ENCODE results near the gene TTC31.
"Not testable (repeated sequence)": the region's sequence is repeated elsewhere in the genome, so short reads cannot be mapped to it uniquely, and the experiment has no call there.

The TTC31 gene

DNA sequence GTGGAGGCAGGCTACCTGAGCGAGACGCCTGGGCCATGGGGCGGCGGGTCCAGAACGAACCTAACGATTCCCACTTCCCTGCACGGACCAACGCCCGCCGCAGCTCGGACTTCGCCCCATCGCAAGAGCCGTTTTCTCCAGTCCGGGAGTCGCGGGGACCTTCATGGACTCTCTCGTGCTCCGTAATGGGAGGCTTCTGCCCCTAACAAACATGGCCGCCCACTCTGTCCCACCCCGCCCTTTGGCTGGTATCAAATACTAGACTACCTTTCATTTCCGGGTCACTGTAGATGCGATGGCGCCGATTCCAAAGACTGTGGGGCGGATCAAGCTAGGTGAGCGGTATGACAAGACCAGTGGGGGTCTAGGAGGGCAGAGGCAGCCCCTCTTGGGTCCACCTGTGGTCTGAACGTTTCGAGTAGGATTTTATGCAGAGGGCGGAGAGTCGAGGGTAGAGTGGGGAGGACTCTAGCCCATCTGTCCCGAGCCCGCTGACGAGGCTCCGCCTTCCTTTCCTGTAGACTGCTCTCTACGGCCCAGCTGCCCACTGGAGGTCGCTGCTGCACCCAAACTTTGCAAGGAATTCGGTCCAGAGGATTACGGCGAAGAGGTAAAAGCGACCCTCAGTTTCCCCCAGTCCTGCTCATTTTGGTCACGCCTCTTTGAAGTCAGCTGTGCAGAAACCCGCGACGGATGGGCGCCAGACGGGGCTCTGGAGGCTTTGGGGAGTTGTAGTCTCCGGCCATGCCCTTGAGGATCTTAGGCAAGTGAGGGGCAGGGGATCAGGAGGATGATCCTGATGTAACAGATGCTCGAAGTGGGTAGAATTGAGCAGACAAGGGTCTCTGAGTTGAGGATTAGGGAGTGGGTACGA is at the start of gene TTC31, which contains the start of gene CCDC142:
Gene TTC31, plus strand, starts transcription at position 281 of the 874 bp plus-strand sequence. Its CDS starts 15 bp downstream, at position 296.
Gene CCDC142, minus strand, starts transcription at position 198 of the 874 bp plus-strand sequence. Its CDS starts 161 bp downstream, at position 37.
- peak; percentile 95 for DNase-seq

DNA sequence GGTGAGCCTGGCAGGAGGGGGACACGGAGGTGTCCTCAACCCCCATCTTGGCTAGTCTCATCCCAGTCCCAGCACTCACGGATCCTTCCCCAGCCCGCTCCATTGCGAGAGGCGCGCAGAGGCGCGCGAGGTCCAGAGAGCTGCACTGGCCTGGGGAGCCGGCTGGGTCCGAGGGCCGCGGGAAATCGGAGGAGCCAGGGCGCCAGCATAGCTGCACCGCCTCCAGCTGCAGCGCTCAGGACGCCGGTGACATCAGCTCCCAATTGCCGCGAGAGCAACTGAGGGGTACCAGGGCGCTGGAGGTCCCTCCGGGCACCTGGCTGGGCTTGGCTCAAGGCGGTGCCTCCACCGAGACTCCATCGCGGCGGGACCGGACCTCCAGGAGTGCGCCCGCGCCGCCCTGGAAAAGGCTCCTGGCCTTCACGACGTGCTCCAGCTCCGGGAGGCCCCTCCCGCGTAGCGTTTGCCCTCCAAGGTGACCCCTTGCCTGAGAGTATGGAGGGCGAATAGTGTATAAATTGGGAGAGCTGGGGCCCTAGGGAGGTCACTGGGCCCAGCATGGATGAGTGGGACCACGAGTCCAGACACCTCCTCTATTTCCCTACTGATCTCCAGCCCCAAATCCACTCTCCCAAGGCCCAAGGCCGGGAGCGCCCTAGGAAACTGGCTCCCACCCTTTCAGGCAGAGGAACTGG is 46.6 kb upstream of the TTC31 start:
- DNase-seq, result no peak

DNA sequence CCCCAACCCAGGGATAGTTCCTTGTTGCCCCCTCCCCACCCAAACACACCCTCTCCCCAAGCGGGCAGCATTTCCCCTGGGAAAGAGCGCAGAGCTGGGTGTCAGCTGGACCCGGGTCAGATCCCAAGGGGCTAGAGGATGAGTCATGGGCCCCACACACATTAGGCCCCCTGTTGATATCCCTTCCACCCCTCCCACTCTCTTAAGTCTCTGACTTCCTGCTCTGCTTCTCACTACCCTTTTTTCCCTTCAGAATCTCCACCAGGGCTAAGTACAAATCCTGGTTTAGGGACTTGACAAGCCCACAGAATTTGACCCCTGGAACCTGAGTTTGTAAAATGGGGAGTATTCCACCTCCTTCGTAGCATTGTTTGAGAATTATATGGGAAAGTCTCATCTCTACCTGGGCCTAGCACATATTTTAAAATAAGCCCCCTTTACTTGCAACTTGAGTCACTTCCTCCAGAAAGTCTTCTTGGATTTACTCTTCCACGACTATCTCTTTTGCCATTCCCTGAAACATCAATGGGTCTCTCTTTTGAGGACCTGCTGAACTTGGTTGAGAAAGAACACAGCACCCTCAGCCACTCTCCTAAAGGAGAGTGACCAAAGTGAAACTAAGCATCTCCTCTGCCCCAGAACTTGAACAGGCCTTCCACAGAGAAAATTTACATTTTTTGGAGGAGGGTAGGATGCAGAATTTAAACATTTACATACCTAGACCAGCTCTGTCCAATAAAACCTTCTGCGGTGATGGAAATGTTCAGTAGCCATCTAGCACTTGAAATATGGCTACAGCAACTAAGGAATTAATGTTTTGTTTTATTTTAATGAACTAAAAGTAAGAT is 45.8 kb upstream of the TTC31 start:
- no peak for DNase-seq

DNA sequence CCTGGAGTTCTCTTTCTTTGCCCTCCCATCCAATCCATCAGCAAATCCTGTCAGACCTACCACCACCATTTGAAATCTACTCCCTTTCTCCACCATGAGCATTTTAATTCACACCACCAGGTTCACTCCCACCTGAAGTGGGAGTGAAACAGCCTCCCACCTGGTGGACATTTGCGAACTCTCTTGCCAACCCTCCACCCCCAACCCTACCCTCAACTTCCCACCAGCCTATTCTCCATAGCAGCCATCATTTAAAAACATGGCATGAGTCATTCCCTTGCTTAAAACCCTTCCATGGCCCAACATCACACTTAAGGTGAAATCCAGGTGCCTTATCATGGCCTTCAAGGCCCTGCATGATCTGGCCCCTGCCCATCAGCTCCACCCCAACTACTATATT is 44.6 kb upstream of the TTC31 start:
- no peak for DNase-seq

GRCh38 chr2:74439373-74439772 is 43.5 kb upstream of the TTC31 start:
- DNase-seq, result no peak

GRCh38 chr2:74439803-74440377 is 43.0 kb upstream of the TTC31 start:
- DNase-seq, result no peak

GRCh38 chr2:74440378-74441169 is 42.3 kb upstream of the TTC31 start:
- peak; percentile 51 to 57 for DNase-seq

GRCh38 chr2:74441170-74441689 is 41.7 kb upstream of the TTC31 start:
- DNase-seq, result no peak

DNA sequence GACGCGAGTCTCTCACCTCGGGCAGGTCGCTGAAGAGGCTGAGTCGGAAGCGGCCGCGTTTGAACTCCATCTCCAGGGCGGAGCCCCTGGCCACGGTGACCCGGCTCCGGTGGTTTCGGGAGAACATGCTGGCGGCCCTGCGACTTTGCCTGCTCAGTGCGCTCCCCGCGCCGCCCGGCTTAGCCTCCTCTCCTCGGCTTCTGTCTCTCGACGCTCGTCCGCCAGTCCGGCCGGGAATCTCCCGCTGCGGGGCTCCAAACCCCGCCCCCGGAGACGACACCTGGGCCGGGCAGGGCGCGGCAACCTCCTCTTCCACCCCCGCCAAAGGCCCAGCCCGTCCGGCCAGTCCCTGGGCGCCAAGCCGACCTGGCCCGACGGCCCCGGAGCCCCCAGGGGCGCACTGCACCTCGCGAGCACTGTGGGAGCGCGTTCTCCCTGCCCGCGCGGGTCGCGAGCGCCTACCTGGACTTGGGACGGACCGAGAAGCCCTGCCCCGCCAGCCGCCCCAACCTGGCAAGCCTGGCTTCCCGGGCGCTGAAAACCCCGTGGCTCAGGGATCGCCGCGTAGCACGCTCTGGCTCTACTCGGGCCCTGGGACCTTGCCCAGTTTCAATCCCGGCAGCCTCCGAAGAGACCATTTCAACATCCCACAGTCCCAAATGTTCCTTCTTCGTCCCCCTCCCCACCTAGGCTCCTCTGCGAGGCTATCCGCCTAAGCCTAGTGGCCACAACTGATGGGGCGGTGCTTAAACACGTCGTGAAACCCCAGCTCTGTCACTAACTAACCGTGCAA is 41.0 kb upstream of the TTC31 start, which contains the start of gene RTKN:
Gene RTKN, minus strand, starts transcription at position 248 of the 793 bp plus-strand sequence. Its CDS starts 121 bp downstream, at position 127.
- no peak for DNase-seq

DNA sequence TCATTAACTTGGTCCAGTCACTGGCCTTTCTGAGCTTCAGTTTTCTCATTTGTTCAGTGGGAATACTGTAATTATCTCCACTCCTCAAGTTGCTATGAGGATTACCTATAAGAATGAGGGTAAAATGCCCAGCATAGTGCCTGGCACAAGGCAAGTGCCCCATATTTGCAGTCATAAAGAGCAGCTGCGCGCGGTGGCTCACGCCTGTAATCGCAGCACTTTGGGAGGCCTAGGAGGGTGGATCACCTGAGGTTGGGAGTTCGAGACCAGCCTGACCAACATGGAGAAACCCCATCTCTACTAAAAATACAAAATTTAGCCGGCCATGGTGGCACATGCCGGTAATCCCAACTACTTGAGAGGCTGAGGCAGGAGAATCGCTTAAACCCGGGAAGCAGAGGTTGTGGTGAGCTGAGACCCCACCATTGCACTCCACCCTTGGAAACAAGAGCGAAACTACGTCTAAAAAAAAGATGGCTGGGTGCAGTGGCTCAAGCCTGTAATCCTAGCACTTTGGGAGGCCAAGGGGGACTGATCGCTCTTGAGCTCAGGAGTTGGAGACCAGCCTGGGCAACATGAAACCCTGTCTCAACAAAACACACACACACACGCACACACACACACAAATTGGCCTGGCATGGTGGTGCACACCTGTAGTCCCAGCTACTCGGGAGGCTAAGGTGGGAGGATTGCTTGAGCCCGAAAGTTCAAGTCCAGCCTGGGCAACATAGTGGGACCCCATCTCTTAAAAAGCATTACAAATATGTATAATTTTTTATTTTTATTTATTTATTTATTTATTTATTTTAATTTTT is 40.2 kb upstream of the TTC31 start:
- not testable (repeated sequence) for DNase-seq

DNA sequence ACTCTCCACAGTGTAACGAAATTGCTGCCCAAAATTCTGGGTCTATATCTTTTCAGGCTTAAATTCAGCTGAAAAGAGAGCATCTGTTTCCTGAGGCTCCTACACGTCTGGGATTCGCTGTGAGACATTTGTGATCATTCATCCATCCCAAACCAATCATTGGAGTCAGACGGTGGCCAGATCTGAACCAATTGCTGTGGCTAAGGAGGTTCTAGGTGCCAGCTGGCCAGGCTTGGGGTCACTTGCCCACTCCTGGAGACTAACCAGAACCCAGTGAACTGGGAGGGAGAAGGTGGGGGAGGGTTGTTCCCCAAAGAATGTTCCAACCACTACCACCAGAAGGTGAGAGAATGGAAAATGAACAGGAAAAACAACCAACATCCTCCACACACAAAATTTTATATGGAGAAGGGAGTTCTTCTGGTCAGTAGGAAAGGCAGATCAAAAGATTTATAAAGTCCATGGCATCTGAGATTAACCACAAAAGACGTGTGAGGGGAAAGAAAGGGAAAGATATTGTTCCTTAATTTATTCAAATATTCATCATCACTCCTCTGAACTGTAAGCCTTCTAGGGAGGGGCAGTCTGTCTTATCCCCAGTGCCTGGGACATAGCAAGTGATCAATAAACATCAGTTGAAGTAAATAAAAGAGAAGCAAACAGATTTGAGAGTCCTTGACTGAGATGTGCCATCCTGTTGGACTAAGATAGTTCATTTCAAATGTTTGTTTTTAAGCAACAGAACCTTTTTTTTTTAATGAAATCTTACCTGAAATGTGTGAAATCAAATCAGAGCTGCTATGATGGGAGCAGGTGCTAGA is 38.2 kb upstream of the TTC31 start:
- no peak for DNase-seq

- no peak for DNase-seq
Observed at GRCh38 chr2:74447230-74447999, 35.5 kb upstream of the TTC31 start.

DNA sequence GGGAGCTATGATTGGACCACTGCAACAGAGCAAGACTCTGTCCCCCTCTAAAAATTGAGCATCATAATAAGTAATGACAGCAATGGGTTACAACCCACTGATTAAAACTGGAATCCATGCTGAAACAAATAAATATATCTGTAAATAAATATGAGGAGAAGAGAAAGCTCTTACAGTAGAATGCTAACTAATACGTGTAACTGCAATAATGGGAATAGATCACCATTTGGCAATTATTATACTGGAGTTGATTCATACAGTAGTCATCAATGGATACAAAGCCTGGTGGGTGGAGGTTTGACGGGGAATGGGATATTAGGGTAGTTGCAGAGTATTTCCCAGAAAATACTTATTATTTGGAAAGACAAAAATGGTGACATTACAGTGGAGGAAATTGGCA is 34.1 kb upstream of the TTC31 start:
- no peak for DNase-seq

GRCh38 chr2:74450570-74451190 is 32.2 kb upstream of the TTC31 start:
- DNase-seq, result no peak

GRCh38 chr2:74454654-74455511 is 28.0 kb upstream of the TTC31 start, which contains the start of gene INO80B:
TSS of gene INO80B (plus strand) at chr2:74455087. CDS start at chr2:74455117, 30 bp downstream.
- DNase-seq, result peak; percentile 98 to 99

DNA sequence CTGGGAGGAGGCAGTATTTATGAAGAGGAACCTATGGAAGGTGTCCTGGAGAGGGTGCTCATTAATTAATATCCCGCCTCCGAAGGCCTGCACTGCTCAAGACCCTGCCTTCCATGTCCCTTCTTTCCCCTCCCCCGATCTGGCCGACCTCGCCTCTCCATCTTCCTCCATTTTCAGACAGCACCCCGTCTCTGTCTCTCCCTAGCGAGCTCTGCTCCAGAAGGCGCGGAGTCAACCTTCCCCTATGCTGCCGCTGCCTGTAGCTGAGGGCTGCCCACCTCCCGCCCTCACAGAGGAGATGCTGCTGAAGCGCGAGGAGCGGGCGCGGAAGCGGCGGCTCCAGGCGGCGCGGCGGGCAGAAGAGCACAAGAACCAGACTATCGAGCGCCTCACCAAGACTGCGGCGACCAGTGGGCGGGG is 25.7 kb upstream of the TTC31 start:
- DNase-seq, result no peak
